Activated T-helper 1 cell treated with anti-CD3 and anti-CD28 coated beads, Interleukin-12 subunit alpha, Interleukin-12 subunit beta, Interleukin-2, Interleukin-4 antibody, amounts not matched to agents 30 ng/mL and 10 ng/mL and 1 ng/mL, durations not matched to agents 14 hours and 24 hours and 36 hours (primary cell): ENCODE measurements around the gene ZNF682. TPM values are rescaled to one million over a fixed set of nuclear protein-coding genes. Genes with fewer than 3 reads are reported as not detected.
"Not testable (repeated sequence)": the region's sequence is repeated elsewhere in the genome, so short reads cannot be mapped to it uniquely, and the experiment has no call there.

Experiments used
- DNase-seq: peaks from one replicate; pipeline ENCODE4 v3.0.0; 2021; ENCODE audit warnings: low spot score
- H3K27ac Mint-ChIP-seq: one replicate; pipeline ENCODE4 v1.8.0; 2021; ENCODE audit warnings: mild to moderate bottlenecking, mixed read lengths
- H3K27me3 Mint-ChIP-seq: one replicate; pipeline ENCODE4 v1.8.0; 2022; ENCODE audit warnings: mild to moderate bottlenecking, moderate library complexity, mixed read lengths; ENCODE audit not compliant: insufficient read depth
- H3K36me3 Mint-ChIP-seq: one replicate; pipeline ENCODE4 v1.8.0; 2021; ENCODE audit warnings: low read depth, mixed read lengths
- H3K4me1 Mint-ChIP-seq: one replicate; pipeline ENCODE4 v1.8.0; 2021; ENCODE audit warnings: low read depth, mixed read lengths
- H3K4me3 Mint-ChIP-seq: one replicate; pipeline ENCODE4 v1.8.0; 2021; ENCODE audit warnings: mild to moderate bottlenecking, moderate library complexity, mixed read lengths
- H3K9me3 Mint-ChIP-seq: one replicate; pipeline ENCODE4 v1.8.0; 2021; ENCODE audit warnings: mixed read lengths
- intact Hi-C: fragments of 100-400 bp; cut with micrococcal nuclease; formaldehyde crosslinking; loops from one replicate; pipeline ENCODE4 v1.15.1; 2024
- total RNA-seq: library from RNA; stranded (reverse); gene quantifications from 2 replicates; pipeline ENCODE4 v1.2.3, GENCODE V29; 2022

ZNF682 gene
- total RNA-seq, 1 donor from 2014 or later = 6.1 TPM

DNA sequence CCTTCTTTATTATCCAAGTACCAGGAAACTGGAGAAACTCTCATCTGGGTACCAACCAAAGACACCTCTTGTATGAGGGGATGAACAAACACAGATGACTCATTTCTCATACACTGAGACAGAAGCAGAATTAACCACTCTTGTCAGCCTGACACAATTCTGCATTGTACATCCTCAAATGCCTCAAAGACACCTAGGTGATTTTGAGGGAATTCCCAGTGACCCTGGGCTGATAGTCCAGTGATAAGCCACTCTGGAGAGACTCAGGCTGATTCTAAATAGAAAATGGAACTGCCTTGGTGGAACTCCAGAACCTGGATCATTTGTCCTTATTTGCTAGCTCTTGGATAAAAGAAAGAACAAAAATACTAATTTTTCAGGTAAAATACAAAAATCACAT is 19.4 kb upstream of the ZNF682 start:
- DNase-seq, intact Hi-C loops, H3K4me1 Mint-ChIP-seq, H3K27ac Mint-ChIP-seq, H3K27me3 Mint-ChIP-seq, H3K36me3 Mint-ChIP-seq, H3K4me3 Mint-ChIP-seq: not testable (repeated sequence)
- peaks cover 34% of the 10 kb centered on the region for H3K9me3 Mint-ChIP-seq

DNA sequence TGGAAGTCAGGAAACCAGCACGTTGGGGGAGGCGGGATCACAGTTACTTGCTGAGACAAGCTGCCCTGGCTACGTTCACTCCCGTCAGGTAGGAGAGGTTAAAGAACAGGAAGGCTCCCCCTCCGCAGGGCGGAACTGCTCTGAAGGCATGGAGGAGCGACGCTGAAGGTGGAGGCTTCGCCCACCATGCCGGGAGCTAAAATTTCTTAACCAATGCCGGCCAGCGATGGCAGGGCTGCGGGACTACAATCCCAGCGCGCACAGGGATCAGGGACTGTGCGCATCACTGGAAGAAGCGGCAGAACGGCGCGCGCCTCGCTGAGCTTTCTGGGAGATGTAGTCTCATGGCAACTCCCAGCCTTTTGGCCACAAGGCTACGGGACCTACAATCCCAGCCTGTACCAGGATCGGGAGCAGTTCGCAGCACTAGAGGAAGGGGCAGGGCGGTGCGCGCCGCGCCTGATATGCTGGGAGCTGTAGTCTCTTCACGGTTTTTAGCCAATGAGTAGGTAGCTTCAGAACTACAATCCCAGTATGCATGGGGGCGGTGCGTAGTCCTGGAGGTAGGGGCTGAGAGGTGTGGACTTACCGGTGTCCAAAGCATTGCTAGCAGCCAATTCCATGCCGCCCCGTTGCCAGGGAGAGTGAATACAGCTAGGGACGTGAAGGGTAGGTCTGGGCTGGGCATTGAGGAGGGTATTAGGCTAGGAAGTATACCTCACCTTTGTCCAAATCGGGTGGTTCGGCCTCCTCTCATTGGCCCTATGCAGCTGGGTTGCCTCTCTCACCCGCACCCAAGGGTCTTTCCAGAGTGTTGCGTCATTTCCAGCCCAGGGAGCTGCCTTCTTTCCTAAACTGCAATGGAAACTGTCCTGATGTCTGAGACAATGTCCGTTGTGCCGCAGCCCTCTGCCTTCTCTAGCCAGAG is 12.8 kb upstream of the ZNF682 start:
- intact Hi-C loops = no loop called here
- peak overlapping the region; percentile 31 for H3K27ac Mint-ChIP-seq
- peaks cover 33% of the 10 kb centered on the region for H3K9me3 Mint-ChIP-seq
- DNase-seq = peak; percentile 26
- no peaks in the 10 kb centered on the region for H3K36me3 Mint-ChIP-seq
- H3K4me1 Mint-ChIP-seq = no peaks in the 10 kb centered on the region
- H3K27me3 Mint-ChIP-seq = no peaks in the 10 kb centered on the region
- H3K4me3 Mint-ChIP-seq = peak overlapping the region; percentile 92

DNA sequence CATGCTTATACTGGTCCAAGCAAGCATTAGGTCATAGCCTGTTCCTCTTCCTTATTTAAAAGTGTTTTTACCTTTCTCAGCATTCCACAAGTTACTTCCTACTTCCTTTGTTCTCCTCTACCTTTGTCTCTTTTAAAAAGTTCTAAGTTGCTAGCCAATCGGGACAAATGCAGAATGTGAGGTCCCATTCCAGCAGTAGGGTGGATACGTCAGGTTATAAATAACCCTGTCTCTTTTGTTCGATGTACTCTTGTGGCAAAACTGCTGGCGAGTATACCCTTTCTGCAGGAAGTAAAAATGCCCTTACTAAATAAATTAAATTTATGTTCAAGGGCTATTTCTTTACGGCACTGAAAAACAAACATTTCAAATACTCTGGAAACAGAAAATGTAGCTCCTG is 6.4 kb upstream of the ZNF682 start:
- not testable (repeated sequence) for H3K27ac Mint-ChIP-seq

DNA sequence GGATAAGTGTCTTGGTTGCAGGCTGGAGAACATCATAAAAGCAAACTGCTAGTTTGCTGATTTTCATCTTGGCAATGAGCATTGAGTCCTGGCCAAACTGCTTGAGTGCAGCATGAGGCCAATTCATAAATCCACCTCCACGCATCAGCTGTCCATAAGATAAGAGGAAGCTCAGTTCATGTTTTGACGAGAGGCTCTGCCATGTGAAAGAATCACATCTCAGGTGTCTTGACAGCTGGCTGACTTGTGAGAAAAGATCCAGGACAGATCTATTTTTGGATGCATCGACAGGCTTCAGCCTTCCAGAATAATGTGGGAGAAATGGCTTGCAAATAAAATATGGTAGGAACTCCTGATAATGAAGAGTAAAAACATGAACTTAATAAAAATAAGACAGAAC is 5.4 kb upstream of the ZNF682 start:
- Mint-ChIP-seq H3K36me3 (peaks cover 3% of the 10 kb centered on the region), H3K9me3 (peaks cover 39% of the 10 kb centered on the region), H3K27ac (no peak overlapping the region), H3K27me3 (peaks cover 2% of the 10 kb centered on the region), H3K4me1 (no peaks in the 10 kb centered on the region), H3K4me3 (no peak overlapping the region)
- intact Hi-C loops = no loop called here
- DNase-seq = no peak

More for the DNA sequence above, 6.4 kb upstream of the ZNF682 start:
- intact Hi-C loops, H3K4me1 Mint-ChIP-seq, H3K36me3 Mint-ChIP-seq, H3K4me3 Mint-ChIP-seq, H3K27me3 Mint-ChIP-seq, DNase-seq: not testable (repeated sequence)
- H3K9me3 Mint-ChIP-seq = peaks cover 44% of the 10 kb centered on the region

DNA sequence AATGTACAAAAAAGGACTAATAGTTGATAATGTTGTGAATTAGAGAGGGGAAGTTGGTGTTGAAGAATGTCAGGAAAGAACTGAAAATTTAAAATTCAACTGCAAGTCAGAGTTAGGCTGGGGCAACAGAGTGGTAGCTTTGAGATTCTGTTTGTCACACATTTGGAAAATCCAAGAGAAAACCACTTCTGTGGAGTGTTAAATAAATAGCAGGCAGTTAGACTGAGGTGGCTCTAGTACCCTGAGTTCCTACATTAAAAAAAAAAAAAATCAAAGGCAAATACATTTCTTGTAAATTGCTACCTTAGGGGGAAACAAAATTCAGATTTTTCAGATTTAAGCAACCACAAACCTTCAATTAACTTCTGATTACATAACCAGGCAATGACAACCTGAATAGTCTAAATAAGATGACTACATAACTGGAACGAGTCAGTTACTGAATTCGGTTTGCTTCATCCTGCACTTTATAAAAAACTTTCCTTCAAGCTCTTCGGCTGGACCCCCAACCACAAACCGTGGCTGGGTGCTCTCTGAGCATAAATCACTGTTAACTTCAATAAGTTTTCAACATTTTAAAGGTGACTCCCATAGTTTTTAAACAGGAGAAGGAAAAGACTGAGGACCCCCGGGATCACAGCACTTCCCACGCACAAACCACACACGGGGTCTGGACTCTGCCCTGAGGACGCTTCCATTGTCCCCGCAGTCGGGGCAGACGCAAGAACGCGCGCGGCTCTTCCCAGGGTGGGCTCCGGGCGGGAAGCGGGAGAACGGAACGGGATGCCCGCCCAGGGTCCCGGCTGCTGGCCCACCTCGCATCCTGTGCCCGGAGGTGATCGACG is 725 bp downstream of the ZNF682 start:
- intact Hi-C loops = loop anchor here (1.0 kb wide), 3 partner anchors 200 to 1044 kb away; partner anchors contain the start of gene ZNF714
- H3K4me1 Mint-ChIP-seq = peaks cover 17% of the 10 kb centered on the region

GRCh38 chr19:20035935-20036334 is 3.4 kb downstream of the ZNF682 start:
- Mint-ChIP-seq H3K27ac (no peak overlapping the region), H3K9me3 (peaks cover 32% of the 10 kb centered on the region), H3K27me3 (no peaks in the 10 kb centered on the region), H3K4me3 (no peak overlapping the region), H3K4me1 (peaks cover 17% of the 10 kb centered on the region), H3K36me3 (peaks cover 24% of the 10 kb centered on the region)
- intact Hi-C loops = no loop called here
- no peak for DNase-seq

More for the DNA sequence above, 725 bp downstream of the ZNF682 start:
- Mint-ChIP-seq H3K27me3 (no peaks in the 10 kb centered on the region), H3K36me3 (peaks cover 9% of the 10 kb centered on the region), H3K27ac (no peak overlapping the region), H3K4me3 (peak overlapping the region; percentile 91), H3K9me3 (peaks cover 20% of the 10 kb centered on the region)
- no peak for DNase-seq

DNA sequence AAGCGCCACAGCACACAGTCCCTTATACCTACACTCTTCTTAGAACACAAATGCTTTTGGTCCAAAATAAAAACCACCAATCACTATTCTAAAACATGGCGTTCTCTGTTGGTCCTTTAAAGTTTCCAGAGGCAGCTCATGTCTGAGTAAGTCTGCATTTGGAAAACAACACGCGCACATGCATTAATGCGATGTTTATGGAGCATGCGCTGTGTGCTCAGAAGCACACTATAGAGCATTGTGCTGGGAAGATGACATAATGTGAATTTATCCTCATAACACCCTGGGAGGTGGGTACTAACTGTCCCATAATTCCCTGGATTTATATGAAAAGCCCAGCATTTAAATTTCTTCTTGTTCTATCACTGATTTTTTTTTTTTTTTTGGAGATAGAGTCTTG is 10.7 kb downstream of the ZNF682 start:
- DNase-seq = no peak

DNA sequence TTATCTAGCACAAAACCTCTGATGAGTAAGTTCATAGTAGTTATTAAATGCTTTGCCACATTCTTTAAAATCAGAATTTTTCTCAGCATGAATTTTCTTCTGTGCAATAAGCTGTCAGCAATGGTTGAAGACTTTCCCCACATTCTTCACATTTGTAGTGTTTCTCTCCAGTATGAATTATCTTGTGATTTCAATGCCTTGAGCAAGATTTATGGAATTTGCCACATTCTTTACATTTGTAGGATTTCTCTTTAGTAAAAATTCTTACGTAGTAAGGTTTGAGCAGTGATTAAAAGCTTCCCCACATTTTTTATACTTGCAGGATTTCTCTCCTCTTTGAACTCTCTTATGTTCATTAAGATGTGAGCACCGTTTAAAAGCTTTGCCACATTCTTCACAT is 33.6 kb downstream of the ZNF682 start:
- Mint-ChIP-seq H3K4me3 (no peak overlapping the region), H3K27ac (no peak overlapping the region), H3K27me3 (no peaks in the 10 kb centered on the region), H3K4me1 (no peaks in the 10 kb centered on the region), H3K36me3 (peaks cover 27% of the 10 kb centered on the region), H3K9me3 (peaks cover 63% of the 10 kb centered on the region)
- no peak for DNase-seq
- intact Hi-C loops = no loop called here

More for the DNA sequence above, 10.7 kb downstream of the ZNF682 start:
- Mint-ChIP-seq H3K4me1 (no peaks in the 10 kb centered on the region), H3K4me3 (no peak overlapping the region), H3K9me3 (peaks cover 41% of the 10 kb centered on the region), H3K27me3 (no peaks in the 10 kb centered on the region), H3K36me3 (peaks cover 30% of the 10 kb centered on the region), H3K27ac (no peak overlapping the region)
- intact Hi-C loops = no loop called here

GRCh38 chr19:19997656-19998268 is 41.5 kb downstream of the ZNF682 start:
- Mint-ChIP-seq H3K4me1 (no peaks in the 10 kb centered on the region), H3K9me3 (peaks cover 80% of the 10 kb centered on the region), H3K4me3 (no peak overlapping the region), H3K27ac (no peak overlapping the region), H3K36me3 (no peaks in the 10 kb centered on the region), H3K27me3 (no peaks in the 10 kb centered on the region)
- intact Hi-C loops = no loop called here
- no peak for DNase-seq

GRCh38 chr19:19966862-19967261 is 72.4 kb downstream of the ZNF682 start:
- no peak overlapping the region for H3K27ac Mint-ChIP-seq
- no peaks in the 10 kb centered on the region for H3K27me3 Mint-ChIP-seq
- no peak overlapping the region for H3K4me3 Mint-ChIP-seq
- no peak for DNase-seq
- no peaks in the 10 kb centered on the region for H3K36me3 Mint-ChIP-seq
- intact Hi-C loops = no loop called here
- H3K4me1 Mint-ChIP-seq = no peaks in the 10 kb centered on the region
- peaks cover 76% of the 10 kb centered on the region for H3K9me3 Mint-ChIP-seq

- not testable (repeated sequence) for H3K27me3 Mint-ChIP-seq, H3K4me3 Mint-ChIP-seq
Observed at GRCh38 chr19:19966126-19966525, 73.2 kb downstream of the ZNF682 start.

DNA sequence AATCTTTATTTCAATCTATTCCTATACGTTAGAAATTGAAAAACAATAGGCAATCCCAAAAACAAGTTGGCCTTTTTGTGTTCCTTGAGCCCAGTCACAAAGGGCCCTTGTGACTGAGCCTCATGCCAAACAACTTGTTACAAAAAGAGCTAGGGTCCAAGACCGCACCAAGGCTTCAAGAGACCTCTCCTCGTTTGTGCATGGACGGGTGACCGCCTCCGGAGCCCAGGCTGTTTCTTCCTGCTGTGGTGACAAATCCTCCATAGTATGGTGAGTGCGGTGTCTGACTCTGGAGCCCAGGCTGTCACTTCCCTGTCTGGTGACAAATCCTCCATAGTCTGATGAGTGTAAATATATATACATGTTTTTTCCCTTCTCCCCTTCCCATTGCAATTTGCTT is 74.9 kb downstream of the ZNF682 start:
- intact Hi-C loops = no loop called here
- Mint-ChIP-seq H3K27ac (no peak overlapping the region), H3K36me3 (no peaks in the 10 kb centered on the region), H3K4me1 (no peaks in the 10 kb centered on the region), H3K27me3 (no peaks in the 10 kb centered on the region), H3K4me3 (no peak overlapping the region), H3K9me3 (peaks cover 65% of the 10 kb centered on the region)
- no peak for DNase-seq

More at GRCh38 chr19:19966126-19966525, 73.2 kb downstream of the ZNF682 start:
- intact Hi-C loops, H3K4me1 Mint-ChIP-seq, DNase-seq, H3K27ac Mint-ChIP-seq, H3K36me3 Mint-ChIP-seq: not testable (repeated sequence)
- peaks cover 73% of the 10 kb centered on the region for H3K9me3 Mint-ChIP-seq
